Kasumi-1 (cell line): ENCODE measurements around the gene TTC39B.

ENCODE experiments used
- DNase-seq, 2 experiments: peaks; one replicate each; lab custom pipeline; 2025; lab: John Stamatoyannopoulos, UW

TTC39B gene

GRCh38 chr9:15300218-15300617 is 6.8 kb downstream of the TTC39B start:
- no peak for DNase-seq

DNA sequence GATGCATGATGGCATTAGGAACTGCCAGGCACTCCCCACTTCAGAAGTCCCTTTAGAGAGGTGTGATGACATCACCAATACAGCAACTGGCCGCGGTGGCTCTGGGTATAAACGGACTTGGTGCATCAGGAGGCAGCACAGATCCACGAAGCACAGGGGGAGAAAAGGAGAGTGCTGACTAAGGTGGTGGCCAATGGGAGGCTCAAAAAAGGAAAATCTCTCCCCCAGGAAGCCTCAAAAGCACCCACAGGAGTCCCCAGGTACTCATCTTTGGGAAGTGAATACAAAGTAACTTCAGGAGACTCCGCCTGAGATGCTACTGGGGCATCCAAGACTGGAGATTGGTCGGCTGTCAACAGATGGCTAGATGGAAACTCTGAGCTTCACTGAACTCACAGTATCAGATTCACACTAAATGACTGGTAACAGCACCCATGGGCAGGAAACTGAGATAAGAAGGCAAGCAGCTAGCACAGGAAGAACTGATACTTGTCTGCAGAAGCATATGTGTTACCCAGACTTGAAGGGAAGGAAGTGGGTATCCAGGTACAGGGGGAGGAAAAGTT is 7.6 kb downstream of the TTC39B start:
- DNase-seq: peak in 1 of 2 experiments; percentile 3

DNA sequence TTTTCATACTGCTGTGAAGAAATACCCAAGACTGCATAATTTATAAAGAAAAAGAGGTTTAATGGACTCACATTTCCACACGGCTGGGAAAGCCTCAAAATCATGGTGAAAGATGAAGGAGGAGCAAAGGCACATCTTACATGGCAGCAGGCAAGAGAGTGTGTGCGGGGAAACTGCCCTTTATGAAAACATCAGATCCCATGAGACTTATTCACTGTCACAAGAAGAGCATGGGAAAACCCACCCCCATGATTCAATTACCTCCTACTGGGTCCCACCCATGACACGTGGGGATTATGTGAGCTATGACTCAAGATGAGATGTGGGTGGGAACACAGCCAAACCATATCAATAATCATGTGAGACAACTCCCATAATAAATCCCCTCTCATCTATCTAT is 8.7 kb downstream of the TTC39B start:
- DNase-seq: no peak

- no peak for DNase-seq
Observed at GRCh38 chr9:15295761-15296405, 11.1 kb downstream of the TTC39B start.

GRCh38 chr9:15294604-15295003 is 12.4 kb downstream of the TTC39B start:
- no peak for DNase-seq

- DNase-seq: no peak
Observed at GRCh38 chr9:15293804-15294316, 13.2 kb downstream of the TTC39B start.

DNA sequence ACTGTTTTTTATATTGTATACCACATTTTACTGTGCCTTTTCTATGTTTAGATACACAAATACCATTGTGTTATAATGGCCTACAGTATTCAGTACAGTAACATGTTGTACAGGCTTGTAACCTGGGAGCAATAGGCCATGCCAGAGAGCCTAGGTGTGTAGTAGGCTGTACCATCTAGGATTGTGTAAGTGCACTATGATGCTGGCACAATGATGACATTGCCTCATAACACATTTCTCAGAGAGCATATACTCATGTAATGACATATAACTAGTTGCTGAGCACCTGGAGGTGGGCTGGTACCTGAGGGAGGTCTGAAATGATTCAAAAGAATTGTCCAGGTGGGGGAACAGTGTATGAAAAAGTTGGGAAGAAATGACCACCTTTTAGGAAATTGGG is 13.9 kb downstream of the TTC39B start:
- DNase-seq: no peak

DNA sequence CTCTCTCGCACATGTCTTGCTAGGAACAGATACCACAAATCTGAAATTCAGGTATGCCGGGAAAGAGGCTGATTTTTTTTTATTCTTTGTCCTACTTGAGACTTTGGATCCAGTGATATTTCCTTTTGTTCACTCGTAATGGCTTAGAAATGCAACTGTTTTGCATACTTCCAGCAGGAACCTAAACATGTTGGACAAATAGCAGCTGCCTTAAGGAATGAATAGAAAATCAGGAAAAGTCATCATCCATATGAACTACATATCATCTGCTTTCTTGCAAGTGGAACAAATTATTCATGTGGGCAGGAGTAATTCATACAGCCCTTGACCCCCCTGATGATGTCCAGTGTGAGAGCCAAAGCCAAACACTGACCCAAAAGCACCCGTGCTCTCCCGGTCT is 17.4 kb downstream of the TTC39B start:
- DNase-seq: no peak

DNA sequence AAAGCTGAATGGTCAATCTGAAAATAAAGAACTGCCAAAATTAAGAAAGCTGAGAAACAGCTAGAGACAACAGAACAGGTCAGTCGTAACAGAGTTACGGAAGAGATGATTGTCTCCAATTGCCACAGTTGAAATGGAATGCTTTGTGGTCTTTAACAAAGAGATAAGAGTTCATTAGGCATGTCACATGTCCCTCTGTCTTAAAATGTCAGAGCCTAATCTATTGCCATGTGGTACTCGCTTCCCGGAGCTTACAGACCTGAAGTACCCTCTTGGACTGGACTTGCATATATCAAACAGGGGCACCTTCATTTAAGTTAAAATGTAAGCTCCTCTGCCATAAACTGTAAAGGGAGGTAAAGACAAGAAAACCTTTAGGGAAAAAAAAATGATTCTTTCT is 19.7 kb downstream of the TTC39B start:
- no peak for DNase-seq

GRCh38 chr9:15286161-15286821 is 20.7 kb downstream of the TTC39B start:
- no peak for DNase-seq

DNA sequence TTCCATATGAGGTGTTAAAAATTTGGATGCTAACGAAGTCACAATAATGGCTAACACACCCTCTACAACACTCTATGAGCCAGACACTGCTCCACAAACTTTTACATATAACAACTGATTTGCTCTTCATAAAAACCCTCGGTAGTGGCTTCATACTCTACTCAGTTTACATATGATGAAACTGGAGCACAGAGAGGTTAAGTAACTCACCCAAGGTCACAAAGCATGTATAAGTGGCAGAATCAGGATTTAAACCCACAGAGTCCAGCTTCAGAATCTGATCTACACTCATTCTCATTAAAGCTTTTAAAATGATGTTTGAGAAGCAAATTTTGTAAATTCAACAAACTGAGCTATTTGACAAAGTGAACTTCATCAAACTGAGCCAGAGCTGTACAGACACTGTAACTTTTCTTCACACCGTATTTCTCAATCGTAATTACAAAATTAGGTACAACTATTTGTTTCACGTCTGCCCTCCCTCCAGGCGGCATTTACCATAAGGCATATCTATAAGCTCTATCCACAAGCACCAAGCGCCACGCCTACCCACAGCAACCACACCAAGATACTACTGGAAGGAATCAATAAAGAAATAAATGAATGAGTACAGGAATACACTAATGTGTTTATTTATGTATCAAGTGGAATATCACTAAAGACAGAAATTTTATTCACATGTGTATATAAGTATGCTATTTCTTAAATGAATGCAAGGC is 24.3 kb downstream of the TTC39B start:
- no peak for DNase-seq

DNA sequence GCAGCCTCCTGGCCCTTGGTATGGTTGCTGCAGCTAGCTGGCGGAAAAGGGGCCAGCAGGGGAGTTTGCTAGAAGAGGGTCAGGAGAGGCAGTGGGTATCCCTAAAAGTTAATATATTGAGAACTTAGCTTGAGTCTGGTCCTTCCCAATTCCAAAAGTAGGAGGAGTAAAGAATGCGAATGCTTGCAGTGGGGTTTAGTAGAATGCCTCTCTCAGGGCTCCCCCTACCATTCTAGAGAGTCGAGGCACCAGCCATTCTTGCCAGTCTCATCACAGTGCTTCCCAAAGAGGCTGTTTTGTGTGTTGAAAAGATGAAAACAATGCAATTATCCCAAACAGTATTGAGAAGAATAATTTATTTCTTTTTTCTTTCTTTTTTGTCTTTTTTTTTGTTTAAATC is 26.4 kb downstream of the TTC39B start:
- DNase-seq: no peak

DNA sequence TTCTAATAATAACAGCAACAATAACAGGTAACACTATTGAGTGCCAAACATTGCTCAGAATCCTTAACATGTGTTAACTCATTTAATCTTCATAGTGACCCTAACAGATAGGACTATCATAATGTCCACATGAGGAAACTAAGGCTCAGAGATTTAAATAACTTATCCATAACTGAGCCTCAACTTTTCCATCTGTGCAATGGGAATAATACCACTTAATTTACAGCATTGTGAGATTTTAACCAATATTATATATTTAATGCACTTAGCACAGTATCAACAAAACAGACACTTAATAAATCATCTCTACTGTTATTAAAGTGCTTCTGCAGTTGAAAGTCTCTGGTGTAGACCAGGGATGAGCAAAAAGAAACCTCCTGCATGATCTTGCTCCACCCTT is 28.2 kb downstream of the TTC39B start:
- no peak for DNase-seq

GRCh38 chr9:15278091-15278687 is 28.8 kb downstream of the TTC39B start:
- DNase-seq: no peak

DNA sequence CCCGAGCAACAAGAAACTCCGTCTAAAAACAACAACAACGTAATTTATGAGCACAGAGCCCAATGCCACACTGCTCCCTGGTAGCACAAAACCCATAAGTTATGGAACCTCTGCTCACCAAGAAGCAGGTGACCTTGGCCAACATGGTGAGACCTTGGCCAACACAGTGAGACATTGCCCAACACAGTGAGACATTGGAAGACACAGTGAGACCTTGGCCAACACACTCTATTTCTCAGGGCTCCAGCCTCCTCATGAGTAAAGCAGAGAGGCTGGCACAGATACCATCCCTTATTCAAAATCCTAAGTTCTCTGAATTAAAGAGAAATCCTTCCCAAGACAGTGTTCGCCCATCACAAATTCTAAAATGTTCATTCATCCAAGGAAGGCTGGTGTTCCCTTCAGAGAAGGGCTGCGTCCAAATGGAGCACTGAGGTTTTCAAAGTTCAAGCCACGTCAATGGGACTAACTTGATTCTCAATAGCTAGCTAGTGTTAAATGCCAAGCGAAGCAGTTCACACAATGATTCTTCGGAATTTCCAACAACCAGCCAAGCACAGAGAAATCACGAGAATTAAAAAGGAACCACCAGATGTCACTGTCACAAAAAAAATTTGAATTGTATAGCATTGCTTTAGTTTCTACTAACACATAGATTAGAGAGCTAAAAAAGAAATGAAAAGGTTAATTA is 29.5 kb downstream of the TTC39B start:
- DNase-seq: peak; percentile 3 to 13

GRCh38 chr9:15276328-15276938 is 30.6 kb downstream of the TTC39B start:
- DNase-seq: no peak

DNA sequence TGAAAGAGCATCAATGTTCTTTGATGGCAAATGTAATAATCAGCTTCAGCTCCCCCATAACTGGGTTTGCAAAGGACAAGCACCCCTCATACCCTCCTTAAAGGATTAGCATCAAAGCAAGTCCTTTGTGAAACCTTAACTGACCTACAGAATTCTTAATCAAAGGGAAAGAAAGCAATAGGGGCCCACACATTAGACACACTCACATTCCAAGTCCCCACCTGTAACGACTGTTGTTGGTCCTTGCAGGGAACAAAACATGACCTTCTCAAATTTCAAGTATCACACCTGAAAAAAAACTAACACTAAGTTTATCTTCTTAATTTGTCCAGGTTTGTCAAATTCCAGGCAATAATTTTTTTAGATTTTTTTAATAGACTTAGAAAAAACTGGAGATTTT is 32.6 kb downstream of the TTC39B start:
- no peak for DNase-seq

GRCh38 chr9:15272377-15272928 is 34.6 kb downstream of the TTC39B start:
- DNase-seq: no peak

DNA sequence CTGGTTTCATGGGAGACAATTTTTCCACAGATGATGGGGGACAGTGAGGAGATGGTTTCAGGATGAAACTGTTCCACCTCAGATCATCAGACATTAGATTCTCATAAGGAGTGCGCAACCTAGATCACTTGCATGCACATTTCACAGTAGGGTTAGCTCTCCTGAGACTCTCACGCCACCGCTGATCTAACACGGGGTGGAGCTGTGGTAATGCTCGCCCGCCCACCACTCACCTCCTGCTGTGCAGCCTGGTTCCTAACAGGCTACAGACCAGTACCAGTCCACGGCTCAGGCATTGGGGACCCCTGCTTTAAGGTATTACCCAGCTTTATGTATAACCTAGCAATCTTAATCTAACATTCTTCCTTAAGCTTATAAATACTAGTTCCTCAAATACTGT is 35.6 kb downstream of the TTC39B start:
- no peak for DNase-seq

GRCh38 chr9:15268782-15269181 is 38.2 kb downstream of the TTC39B start:
- DNase-seq: no peak

- no peak for DNase-seq
Observed at GRCh38 chr9:15268317-15268716, 38.7 kb downstream of the TTC39B start.
